ENCODE measurements around the gene RER1. TPM values are rescaled to one million over a fixed set of nuclear protein-coding genes. Genes with fewer than 3 reads are reported as not detected.
A peak's percentile ranks its signal among the peaks of the same experiment; 100 is the strongest.

The RER1 gene
- total RNA-seq, 1 experiment from 2014 or later, result 110 TPM

DNA sequence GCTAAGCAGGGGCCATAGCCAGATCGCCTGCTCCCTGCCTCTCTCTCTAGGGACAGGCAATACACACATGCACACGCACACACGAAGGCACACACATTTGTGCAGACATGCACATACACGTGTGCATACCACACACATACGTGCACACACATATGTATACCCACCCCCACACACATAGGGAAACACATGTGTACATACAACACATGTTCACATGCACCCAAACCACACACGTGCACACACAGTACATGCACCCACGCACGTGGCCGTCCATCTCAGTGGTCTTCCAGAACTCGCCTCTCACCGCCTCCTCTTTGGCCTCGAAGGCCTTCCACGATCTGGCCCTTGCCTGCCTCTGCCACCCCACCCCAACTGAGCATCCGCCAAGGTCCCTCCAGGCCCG is 46.0 kb downstream of the RER1 start:
- H3K23me2 ChIP-seq (ENCODE audit: insufficient read length, low read depth, low read length, poor library complexity, severe bottlenecking), result no peaks in the 10 kb centered on the region
- no peak overlapping the region for H3T11ph ChIP-seq (ENCODE audit: low read length)
- no peaks in the 10 kb centered on the region; the same call in 1 of the 2 replicates for H3K27me3 ChIP-seq (ENCODE audit: insufficient read depth, low read length)
- H3K4me1 ChIP-seq (ENCODE audit: insufficient read depth, low read length), result no peaks in the 10 kb centered on the region
- no peaks in the 10 kb centered on the region for H3K79me1 ChIP-seq (ENCODE audit: insufficient read depth, low read depth, low read length, poor library complexity, severe bottlenecking)
- TF ChIP-seq, protein P1, sequence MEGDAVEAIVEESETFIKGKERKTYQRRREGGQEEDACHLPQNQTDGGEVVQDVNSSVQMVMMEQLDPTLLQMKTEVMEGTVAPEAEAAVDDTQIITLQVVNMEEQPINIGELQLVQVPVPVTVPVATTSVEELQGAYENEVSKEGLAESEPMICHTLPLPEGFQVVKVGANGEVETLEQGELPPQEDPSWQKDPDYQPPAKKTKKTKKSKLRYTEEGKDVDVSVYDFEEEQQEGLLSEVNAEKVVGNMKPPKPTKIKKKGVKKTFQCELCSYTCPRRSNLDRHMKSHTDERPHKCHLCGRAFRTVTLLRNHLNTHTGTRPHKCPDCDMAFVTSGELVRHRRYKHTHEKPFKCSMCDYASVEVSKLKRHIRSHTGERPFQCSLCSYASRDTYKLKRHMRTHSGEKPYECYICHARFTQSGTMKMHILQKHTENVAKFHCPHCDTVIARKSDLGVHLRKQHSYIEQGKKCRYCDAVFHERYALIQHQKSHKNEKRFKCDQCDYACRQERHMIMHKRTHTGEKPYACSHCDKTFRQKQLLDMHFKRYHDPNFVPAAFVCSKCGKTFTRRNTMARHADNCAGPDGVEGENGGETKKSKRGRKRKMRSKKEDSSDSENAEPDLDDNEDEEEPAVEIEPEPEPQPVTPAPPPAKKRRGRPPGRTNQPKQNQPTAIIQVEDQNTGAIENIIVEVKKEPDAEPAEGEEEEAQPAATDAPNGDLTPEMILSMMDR (conservative IDR thresholded peaks at IDR 0.05), result no peak
- no peak overlapping the region for H2BK20ac ChIP-seq (ENCODE audit: low read depth, low read length, poor library complexity, severe bottlenecking)
- H2BK5ac ChIP-seq (ENCODE audit: insufficient read length, low read length), result no peak overlapping the region
- WGBS (ENCODE audit: extremely low coverage, insufficient read length, low lambda C conversion rate), result no CpG with 5 or more reads among the region's 15 CpGs
- H4K20me1 ChIP-seq (ENCODE audit: control insufficient read depth, insufficient read depth, insufficient read length), result no peaks in the 10 kb centered on the region
- no peak overlapping the region for H2BK120ac ChIP-seq (ENCODE audit: low read depth, low read length, poor library complexity, severe bottlenecking)
- H4K91ac ChIP-seq (ENCODE audit: insufficient read length, low read depth, low read length), result no peak overlapping the region
- no peaks in the 10 kb centered on the region for H3K9me3 ChIP-seq (ENCODE audit: control insufficient read depth, low read depth, low read length)
- no peak overlapping the region for H3K4ac ChIP-seq (ENCODE audit: low read depth, low read length)
- Mint-ChIP-seq H3K27me3 (ENCODE audit: low read depth) (peaks cover 46% of the 10 kb centered on the region), H3K9me3 (no peaks in the 10 kb centered on the region), H3K27ac (peak overlapping the region in 2 of 3 experiments; percentile 24 to 56; a peak in 3 of 7 replicates), H3K36me3 (ENCODE audit: insufficient read depth in 1 of 3, low read depth in 3 of 3) (no peaks in the 10 kb centered on the region), H3K4me3 (no peak overlapping the region), H3K4me1 (no peaks in the 10 kb centered on the region)
- no peak for DNase-seq
- H2BK15ac ChIP-seq (ENCODE audit: low read depth, low read length), result no peak overlapping the region
- no peak overlapping the region for H2AFZ ChIP-seq (ENCODE audit: low read length)
- H3K56ac ChIP-seq (ENCODE audit: insufficient read length, low read depth, low read length), result no peak overlapping the region
- H3K9ac ChIP-seq (ENCODE audit: extremely low read depth, insufficient read length, low read length), result no peak overlapping the region
- no peak overlapping the region for H3K14ac ChIP-seq (ENCODE audit: insufficient read depth, low read length)
- no peak overlapping the region for H2BK12ac ChIP-seq (ENCODE audit: insufficient read length, low read depth, low read length)
- no peak overlapping the region for H4K5ac ChIP-seq (ENCODE audit: insufficient read length, low read depth, low read length)
- H3K23ac ChIP-seq (ENCODE audit: insufficient read length, low read depth, low read length), result no peak overlapping the region
- H3K79me2 ChIP-seq (ENCODE audit: insufficient read depth, low read length), result no peaks in the 10 kb centered on the region
- no peak overlapping the region for H2AK5ac ChIP-seq (ENCODE audit: insufficient read length, low read length)
- H3K18ac ChIP-seq (ENCODE audit: insufficient read length, low read depth, low read length), result no peak overlapping the region
- H3K27ac ChIP-seq (ENCODE audit: insufficient read length, low read depth, low read length), result no peak overlapping the region
- no peak overlapping the region for H3K4me2 ChIP-seq (ENCODE audit: insufficient read depth, insufficient read length, low read length)
- H4K8ac ChIP-seq (replicated peaks; ENCODE audit: insufficient read length, low read depth, low read length), result no peak overlapping the region
